PC-3 (cell line): ENCODE results near the gene SFSWAP.
"Not testable (repeated sequence)": the region's sequence is repeated elsewhere in the genome, so short reads cannot be mapped to it uniquely, and the experiment has no call there.

Experiments
- CTCF ChIP-seq: fragments of 300-600 bp; sonication (generic); conservative IDR thresholded peaks from 2 replicates; pipeline ENCODE4 v1.5.1; 2017; ENCODE audit warnings: antibody characterized with exemption, low read depth, mild to moderate bottlenecking, low read length
- EZH2 ChIP-seq: fragments of 300-600 bp; sonication (generic); IDR thresholded peaks from one replicate; pipeline ENCODE4 v1.6.1; 2017; ENCODE audit warnings: antibody characterized with exemption, mild to moderate bottlenecking, low read length; ENCODE audit not compliant: unreplicated experiment

DNA sequence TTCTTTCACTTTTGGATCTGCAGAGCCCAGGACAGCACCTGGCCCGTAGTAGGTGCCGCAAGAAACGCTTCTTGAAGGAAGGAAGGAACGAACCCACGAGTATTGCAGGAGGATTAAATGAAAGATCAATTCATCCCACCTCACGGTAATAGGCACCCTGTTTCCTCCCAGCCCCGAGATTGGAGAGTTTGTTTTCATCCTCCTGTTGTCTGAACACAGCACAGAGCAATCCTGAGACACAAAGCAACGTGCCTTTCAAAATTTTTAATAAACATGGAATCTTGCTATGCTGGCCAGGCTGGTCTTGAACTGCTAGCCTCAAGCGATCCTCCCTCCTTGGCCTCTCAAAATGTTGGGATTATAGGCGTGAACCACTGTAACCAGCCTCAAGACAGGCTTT lies 48.5 kb upstream of the SFSWAP start:
- not testable (repeated sequence) for TF ChIP-seq CTCF, EZH2
